Activated naive CD8-positive, alpha-beta T cell treated with anti-CD3 and anti-CD28 coated beads for 36 hours (primary cell): ENCODE data around the gene HIGD1C. TPM values are rescaled to one million over a fixed set of nuclear protein-coding genes. Genes with fewer than 3 reads are reported as not detected.
"Not testable (repeated sequence)": the region's sequence is repeated elsewhere in the genome, so short reads cannot be mapped to it uniquely, and the experiment has no call there.

ENCODE experiments used
- DNase-seq: peaks from one replicate; pipeline ENCODE4 v3.0.0; 2021
- H3K27ac Mint-ChIP-seq: one replicate; pipeline ENCODE4 v1.8.0; 2022; ENCODE audit warnings: mild to moderate bottlenecking, moderate library complexity, mixed read lengths
- H3K27me3 Mint-ChIP-seq: one replicate; pipeline ENCODE4 v1.8.0; 2022; ENCODE audit warnings: mild to moderate bottlenecking, mixed read lengths
- H3K36me3 Mint-ChIP-seq: one replicate; pipeline ENCODE4 v1.8.0; 2021; ENCODE audit warnings: mild to moderate bottlenecking, mixed read lengths
- H3K4me1 Mint-ChIP-seq: one replicate; pipeline ENCODE4 v1.8.0; 2021; ENCODE audit warnings: mixed read lengths
- H3K4me3 Mint-ChIP-seq: one replicate; pipeline ENCODE4 v1.8.0; 2022; ENCODE audit warnings: mild to moderate bottlenecking, moderate library complexity, mixed read lengths
- H3K9me3 Mint-ChIP-seq: one replicate; pipeline ENCODE4 v1.8.0; 2022; ENCODE audit warnings: mixed read lengths
- total RNA-seq, 2 experiments: library from RNA; stranded (reverse); gene quantifications; one replicate each; pipeline ENCODE4 v1.2.3, GENCODE V29; 2021

Gene HIGD1C
- total RNA-seq, 2 experiments from 2014 or later, result not detected

GRCh38 chr12:51011955-51012354 is 59.6 kb downstream of the HIGD1C start:
- H3K36me3 Mint-ChIP-seq, result peaks cover 13% of the 10 kb centered on the region
- no peaks in the 10 kb centered on the region for H3K27me3 Mint-ChIP-seq
- no peak overlapping the region for H3K4me3 Mint-ChIP-seq
- H3K4me1 Mint-ChIP-seq, result peaks cover 42% of the 10 kb centered on the region
- no peaks in the 10 kb centered on the region for H3K9me3 Mint-ChIP-seq
- no peak for DNase-seq
- H3K27ac Mint-ChIP-seq, result no peak overlapping the region

- DNase-seq, result no peak
- Mint-ChIP-seq H3K4me1 (peaks cover 46% of the 10 kb centered on the region), H3K36me3 (peaks cover 8% of the 10 kb centered on the region), H3K27ac (no peak overlapping the region), H3K4me3 (no peak overlapping the region), H3K27me3 (no peaks in the 10 kb centered on the region), H3K9me3 (no peaks in the 10 kb centered on the region)
Observed at GRCh38 chr12:51012570-51013236, 60.4 kb downstream of the HIGD1C start.

- Mint-ChIP-seq H3K27ac (no peak overlapping the region), H3K27me3 (no peaks in the 10 kb centered on the region), H3K9me3 (no peaks in the 10 kb centered on the region), H3K4me3 (no peak overlapping the region), H3K36me3 (peaks cover 6% of the 10 kb centered on the region), H3K4me1 (peaks cover 49% of the 10 kb centered on the region)
- no peak for DNase-seq
Observed at GRCh38 chr12:51013441-51013840, 61.1 kb downstream of the HIGD1C start.

GRCh38 chr12:51014467-51014866 is 62.1 kb downstream of the HIGD1C start:
- H3K9me3 Mint-ChIP-seq, H3K27me3 Mint-ChIP-seq, H3K27ac Mint-ChIP-seq, H3K4me3 Mint-ChIP-seq, DNase-seq, H3K36me3 Mint-ChIP-seq: not testable (repeated sequence)
- peaks cover 43% of the 10 kb centered on the region for H3K4me1 Mint-ChIP-seq

- Mint-ChIP-seq H3K36me3 (peaks cover 12% of the 10 kb centered on the region), H3K27ac (no peak overlapping the region), H3K4me3 (no peak overlapping the region), H3K9me3 (no peaks in the 10 kb centered on the region), H3K27me3 (no peaks in the 10 kb centered on the region), H3K4me1 (peaks cover 43% of the 10 kb centered on the region)
- no peak for DNase-seq
Observed at GRCh38 chr12:51017452-51017851, 65.1 kb downstream of the HIGD1C start.

- no peaks in the 10 kb centered on the region for H3K27me3 Mint-ChIP-seq
- no peak overlapping the region for H3K27ac Mint-ChIP-seq
- peaks cover 17% of the 10 kb centered on the region for H3K36me3 Mint-ChIP-seq
- H3K4me3 Mint-ChIP-seq, result no peak overlapping the region
- H3K4me1 Mint-ChIP-seq, result peaks cover 40% of the 10 kb centered on the region
- H3K9me3 Mint-ChIP-seq, result no peaks in the 10 kb centered on the region
- DNase-seq, result no peak
Observed at GRCh38 chr12:51018956-51019355, 66.6 kb downstream of the HIGD1C start.

- H3K4me1 Mint-ChIP-seq, result peaks cover 50% of the 10 kb centered on the region
Observed at GRCh38 chr12:51019927-51020326, 67.6 kb downstream of the HIGD1C start.

More at GRCh38 chr12:51019927-51020326, 67.6 kb downstream of the HIGD1C start:
- H3K4me3 Mint-ChIP-seq, result no peak overlapping the region
- no peaks in the 10 kb centered on the region for H3K27me3 Mint-ChIP-seq
- no peaks in the 10 kb centered on the region for H3K9me3 Mint-ChIP-seq
- no peak for DNase-seq
- H3K27ac Mint-ChIP-seq, result no peak overlapping the region
- peaks cover 17% of the 10 kb centered on the region for H3K36me3 Mint-ChIP-seq

Other genes starting within 250 kb of the HIGD1C start
- 10 to 100 TPM; 57.4 to 58.5 TPM for gene ATF1, start 188.4 kb upstream of the HIGD1C start, total RNA-seq
- not detected for gene TMPRSS12, start 109.6 kb upstream of the HIGD1C start, total RNA-seq
- 10 to 100 TPM; 24.5 to 27.3 TPM for gene SLC11A2, start 73.8 kb downstream of the HIGD1C start, total RNA-seq
- gene LETMD1, start 95.8 kb downstream of the HIGD1C start, total RNA-seq, result 10 to 100 TPM; 67.2 to 69.4 TPM
- 10 to 100 TPM; 10.5 to 10.9 TPM for gene CSRNP2, start 131.1 kb downstream of the HIGD1C start, total RNA-seq
- gene TFCP2, start 220.6 kb downstream of the HIGD1C start, total RNA-seq, result 10 to 100 TPM; 32.3 to 33.4 TPM